Muscle layer of duodenum (tissue), 2 donors: ENCODE results near the gene WIF1.

Experiments
- H3K27ac ChIP-seq: one replicate; pipeline ENCODE4 v1.7.0; 2013; ENCODE audit warnings: mild to moderate bottlenecking, low read length
- H3K27me3 ChIP-seq: one replicate; pipeline ENCODE4 v1.7.0; 2013; ENCODE audit warnings: low read depth, mild to moderate bottlenecking, control low read depth, low read length
- H3K36me3 ChIP-seq, 2 donors: one replicate each; pipeline ENCODE4 v1.7.0; 2013; ENCODE audit warnings: low read length in 2 of 2, control low read depth in 1 of 2, mild to moderate bottlenecking in 1 of 2; ENCODE audit not compliant: insufficient read depth in 2 of 2, control insufficient read depth in 1 of 2
- H3K4me1 ChIP-seq, 2 donors: one replicate each; pipeline ENCODE4 v1.7.0; 2013; ENCODE audit warnings: low read length in 2 of 2, mild to moderate bottlenecking in 2 of 2, control low read depth in 1 of 2, moderate library complexity in 1 of 2; ENCODE audit not compliant: insufficient read depth in 2 of 2, control insufficient read depth in 1 of 2
- H3K4me3 ChIP-seq, 2 donors: one replicate each; pipeline ENCODE4 v1.7.0; 2013; ENCODE audit warnings: low read length in 2 of 2, low read depth in 1 of 2, mild to moderate bottlenecking in 1 of 2
- H3K9me3 ChIP-seq, 2 donors: one replicate each; pipeline ENCODE4 v1.7.0; 2013; ENCODE audit warnings: low read length in 2 of 2, control low read depth in 1 of 2, mild to moderate bottlenecking in 1 of 2; ENCODE audit not compliant: control insufficient read depth in 1 of 2
- donor health status: healthy.

The WIF1 gene

GRCh38 chr12:65022421-65022820 is 98.7 kb downstream of the WIF1 start:
- H3K27ac ChIP-seq, result peak overlapping the region; percentile 74
- no peaks in the 10 kb centered on the region for H3K27me3 ChIP-seq
- H3K4me1 ChIP-seq, result no peaks in the 10 kb centered on the region
- H3K4me3 ChIP-seq, result no peak overlapping the region
- no peaks in the 10 kb centered on the region for H3K36me3 ChIP-seq
- H3K9me3 ChIP-seq, result no peaks in the 10 kb centered on the region

GRCh38 chr12:65019696-65020234 is 101.3 kb downstream of the WIF1 start:
- Histone ChIP-seq H3K4me3 (no peak overlapping the region), H3K27ac (no peak overlapping the region), H3K36me3 (no peaks in the 10 kb centered on the region), H3K4me1 (no peaks in the 10 kb centered on the region), H3K27me3 (no peaks in the 10 kb centered on the region), H3K9me3 (no peaks in the 10 kb centered on the region)

GRCh38 chr12:65016881-65017650 is 104.0 kb downstream of the WIF1 start:
- Histone ChIP-seq H3K4me1 (no peaks in the 10 kb centered on the region), H3K9me3 (no peaks in the 10 kb centered on the region), H3K36me3 (no peaks in the 10 kb centered on the region), H3K4me3 (no peak overlapping the region), H3K27ac (no peak overlapping the region), H3K27me3 (no peaks in the 10 kb centered on the region)

GRCh38 chr12:65015850-65016249 is 105.3 kb downstream of the WIF1 start:
- H3K4me3 ChIP-seq, result no peak overlapping the region
- H3K36me3 ChIP-seq, result no peaks in the 10 kb centered on the region
- no peak overlapping the region for H3K27ac ChIP-seq
- no peaks in the 10 kb centered on the region for H3K9me3 ChIP-seq
- H3K27me3 ChIP-seq, result no peaks in the 10 kb centered on the region
- H3K4me1 ChIP-seq, result no peaks in the 10 kb centered on the region

- Histone ChIP-seq H3K36me3 (no peaks in the 10 kb centered on the region), H3K27me3 (no peaks in the 10 kb centered on the region), H3K27ac (no peak overlapping the region), H3K9me3 (no peaks in the 10 kb centered on the region), H3K4me3 (no peak overlapping the region), H3K4me1 (no peaks in the 10 kb centered on the region)
These were observed 106.4 kb downstream of the WIF1 start for GRCh38 chr12:65014504-65015271.

- no peaks in the 10 kb centered on the region for H3K36me3 ChIP-seq
- H3K27ac ChIP-seq, result no peak overlapping the region
- no peak overlapping the region for H3K4me3 ChIP-seq
- no peaks in the 10 kb centered on the region for H3K27me3 ChIP-seq
- no peaks in the 10 kb centered on the region for H3K4me1 ChIP-seq
- H3K9me3 ChIP-seq, result no peaks in the 10 kb centered on the region
These were observed 110.7 kb downstream of the WIF1 start for GRCh38 chr12:65010437-65010836.

GRCh38 chr12:65005716-65006115 is 115.4 kb downstream of the WIF1 start:
- no peaks in the 10 kb centered on the region for H3K9me3 ChIP-seq
- H3K36me3 ChIP-seq, result no peaks in the 10 kb centered on the region
- no peak overlapping the region for H3K27ac ChIP-seq
- H3K4me1 ChIP-seq, result no peaks in the 10 kb centered on the region
- no peaks in the 10 kb centered on the region for H3K27me3 ChIP-seq
- no peak overlapping the region for H3K4me3 ChIP-seq

- no peaks in the 10 kb centered on the region for H3K36me3 ChIP-seq
These were observed 116.8 kb downstream of the WIF1 start for GRCh38 chr12:65004270-65004669.

More at GRCh38 chr12:65004270-65004669, 116.8 kb downstream of the WIF1 start:
- Histone ChIP-seq H3K9me3 (no peaks in the 10 kb centered on the region), H3K27me3 (no peaks in the 10 kb centered on the region), H3K27ac (no peak overlapping the region), H3K4me1 (no peaks in the 10 kb centered on the region), H3K4me3 (no peak overlapping the region)
